Measurements from ENCODE around the gene ZNF280D. TPM values are rescaled to one million over a fixed set of nuclear protein-coding genes. Genes with fewer than 3 reads are reported as not detected.

Gene ZNF280D
- total RNA-seq, 2 donors from 2014 or later, result 24.9 to 27.4 TPM

GRCh38 chr15:56690733-56691132 is 42.6 kb downstream of the ZNF280D start:
- no peaks in the 10 kb centered on the region for H3K4me1 ChIP-seq

GRCh38 chr15:56683908-56684307 is 49.4 kb downstream of the ZNF280D start:
- H3K9ac ChIP-seq (ENCODE audit: low read depth in 2 of 2, low read length in 2 of 2), result no peak overlapping the region
- no peak for DNase-seq
- TF ChIP-seq, protein P1, sequence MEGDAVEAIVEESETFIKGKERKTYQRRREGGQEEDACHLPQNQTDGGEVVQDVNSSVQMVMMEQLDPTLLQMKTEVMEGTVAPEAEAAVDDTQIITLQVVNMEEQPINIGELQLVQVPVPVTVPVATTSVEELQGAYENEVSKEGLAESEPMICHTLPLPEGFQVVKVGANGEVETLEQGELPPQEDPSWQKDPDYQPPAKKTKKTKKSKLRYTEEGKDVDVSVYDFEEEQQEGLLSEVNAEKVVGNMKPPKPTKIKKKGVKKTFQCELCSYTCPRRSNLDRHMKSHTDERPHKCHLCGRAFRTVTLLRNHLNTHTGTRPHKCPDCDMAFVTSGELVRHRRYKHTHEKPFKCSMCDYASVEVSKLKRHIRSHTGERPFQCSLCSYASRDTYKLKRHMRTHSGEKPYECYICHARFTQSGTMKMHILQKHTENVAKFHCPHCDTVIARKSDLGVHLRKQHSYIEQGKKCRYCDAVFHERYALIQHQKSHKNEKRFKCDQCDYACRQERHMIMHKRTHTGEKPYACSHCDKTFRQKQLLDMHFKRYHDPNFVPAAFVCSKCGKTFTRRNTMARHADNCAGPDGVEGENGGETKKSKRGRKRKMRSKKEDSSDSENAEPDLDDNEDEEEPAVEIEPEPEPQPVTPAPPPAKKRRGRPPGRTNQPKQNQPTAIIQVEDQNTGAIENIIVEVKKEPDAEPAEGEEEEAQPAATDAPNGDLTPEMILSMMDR (IDR thresholded peaks at IDR 0.05), result no peak
- no peak overlapping the region for H3K4me3 ChIP-seq
- H3K4me1 ChIP-seq, result no peaks in the 10 kb centered on the region
- H3K27ac ChIP-seq, result no peak overlapping the region
- H3K27me3 ChIP-seq, result no peaks in the 10 kb centered on the region
- no peaks in the 10 kb centered on the region for H3K9me3 ChIP-seq
- H3K36me3 ChIP-seq, result no peaks in the 10 kb centered on the region
- intact Hi-C loops (cut with DNase I), result no loop called here

More at GRCh38 chr15:56690733-56691132, 42.6 kb downstream of the ZNF280D start:
- Histone ChIP-seq H3K4me3 (no peak overlapping the region), H3K27ac (no peak overlapping the region), H3K36me3 (no peaks in the 10 kb centered on the region), H3K9ac (ENCODE audit: low read depth in 2 of 2, low read length in 2 of 2) (no peak overlapping the region), H3K9me3 (no peaks in the 10 kb centered on the region), H3K27me3 (no peaks in the 10 kb centered on the region)
- TF ChIP-seq, protein P1 (IDR thresholded peaks at IDR 0.05), result no peak
- intact Hi-C loops (cut with DNase I), result no loop called here
- DNase-seq, result no peak

- TF ChIP-seq, protein P1 (IDR thresholded peaks at IDR 0.05), result no peak
- H3K27me3 ChIP-seq, result no peaks in the 10 kb centered on the region
- intact Hi-C loops (cut with DNase I), result no loop called here
- no peak overlapping the region for H3K4me3 ChIP-seq
- no peaks in the 10 kb centered on the region for H3K4me1 ChIP-seq
- H3K9ac ChIP-seq (ENCODE audit: low read depth in 2 of 2, low read length in 2 of 2), result no peak overlapping the region
- no peak for DNase-seq
- H3K9me3 ChIP-seq, result no peaks in the 10 kb centered on the region
- H3K36me3 ChIP-seq, result no peaks in the 10 kb centered on the region
- no peak overlapping the region for H3K27ac ChIP-seq
Measured at GRCh38 chr15:56681113-56681512, 52.2 kb downstream of the ZNF280D start.

GRCh38 chr15:56679225-56679624 is 54.1 kb downstream of the ZNF280D start:
- intact Hi-C loops (cut with DNase I), result no loop called here
- H3K27me3 ChIP-seq, result no peaks in the 10 kb centered on the region

GRCh38 chr15:56678571-56678970 is 54.7 kb downstream of the ZNF280D start:
- Histone ChIP-seq H3K27me3 (no peaks in the 10 kb centered on the region), H3K9ac (ENCODE audit: low read depth in 2 of 2, low read length in 2 of 2) (no peak overlapping the region), H3K36me3 (no peaks in the 10 kb centered on the region), H3K4me1 (no peaks in the 10 kb centered on the region), H3K27ac (no peak overlapping the region), H3K4me3 (no peak overlapping the region), H3K9me3 (no peaks in the 10 kb centered on the region)
- intact Hi-C loops (cut with DNase I), result no loop called here
- TF ChIP-seq, protein P1 (IDR thresholded peaks at IDR 0.05), result no peak
- DNase-seq, result no peak

More at GRCh38 chr15:56679225-56679624, 54.1 kb downstream of the ZNF280D start:
- no peak overlapping the region for H3K27ac ChIP-seq
- H3K9ac ChIP-seq (ENCODE audit: low read depth in 2 of 2, low read length in 2 of 2), result no peak overlapping the region
- DNase-seq, result no peak
- no peaks in the 10 kb centered on the region for H3K9me3 ChIP-seq
- H3K36me3 ChIP-seq, result no peaks in the 10 kb centered on the region
- H3K4me3 ChIP-seq, result no peak overlapping the region
- H3K4me1 ChIP-seq, result no peaks in the 10 kb centered on the region
- TF ChIP-seq, protein P1 (IDR thresholded peaks at IDR 0.05), result no peak

All from colonic mucosa (tissue), 4 donors.